Stimulated activated CD8-positive, alpha-beta memory T cell treated with anti-CD3 and anti-CD28 coated beads, Interleukin-7, amount 100 ng/mL, for 24 hours (primary cell): ENCODE data around the gene ARHGAP26.

Source experiments
- DNase-seq: peaks from one replicate; pipeline ENCODE4 v3.0.0-alpha.2; 2020; ENCODE audit warnings: low read depth

The ARHGAP26 gene

GRCh38 chr5:143208781-143209510 is 438.8 kb downstream of the ARHGAP26 start:
- DNase-seq = no peak

- DNase-seq = no peak
Measured at GRCh38 chr5:143209881-143210395, 439.8 kb downstream of the ARHGAP26 start.

GRCh38 chr5:143210576-143210975 is 440.4 kb downstream of the ARHGAP26 start:
- no peak for DNase-seq

GRCh38 chr5:143212261-143212660 is 442.1 kb downstream of the ARHGAP26 start:
- no peak for DNase-seq

- no peak for DNase-seq
Measured at GRCh38 chr5:143213231-143213850, 443.2 kb downstream of the ARHGAP26 start.

- no peak for DNase-seq
Measured at GRCh38 chr5:143213851-143214363, 443.7 kb downstream of the ARHGAP26 start.

GRCh38 chr5:143214458-143214857 is 444.3 kb downstream of the ARHGAP26 start:
- no peak for DNase-seq

GRCh38 chr5:143214890-143215289 is 444.7 kb downstream of the ARHGAP26 start:
- DNase-seq = no peak

GRCh38 chr5:143215690-143216089 is 445.5 kb downstream of the ARHGAP26 start:
- DNase-seq = no peak

- DNase-seq = no peak
Measured at GRCh38 chr5:143216211-143216610, 446.0 kb downstream of the ARHGAP26 start.

GRCh38 chr5:143217065-143217803 is 447.1 kb downstream of the ARHGAP26 start:
- no peak for DNase-seq

- no peak for DNase-seq
Measured at GRCh38 chr5:143217804-143218160, 447.6 kb downstream of the ARHGAP26 start.

GRCh38 chr5:143218517-143219170 is 448.5 kb downstream of the ARHGAP26 start:
- no peak for DNase-seq

- DNase-seq = no peak
Measured at GRCh38 chr5:143219696-143220095, 449.5 kb downstream of the ARHGAP26 start.

- no peak for DNase-seq
Measured at GRCh38 chr5:143220748-143221251, 450.6 kb downstream of the ARHGAP26 start.

GRCh38 chr5:143222287-143223231 is 452.4 kb downstream of the ARHGAP26 start:
- no peak for DNase-seq

- DNase-seq = no peak
Measured at GRCh38 chr5:143224672-143225071, 454.5 kb downstream of the ARHGAP26 start.

GRCh38 chr5:143225511-143225910 is 455.3 kb downstream of the ARHGAP26 start:
- no peak for DNase-seq

GRCh38 chr5:143226361-143226760 is 456.2 kb downstream of the ARHGAP26 start:
- DNase-seq = no peak

- DNase-seq = no peak
Measured at GRCh38 chr5:143226872-143227271, 456.7 kb downstream of the ARHGAP26 start.

GRCh38 chr5:143227301-143227700 is 457.1 kb downstream of the ARHGAP26 start:
- DNase-seq = no peak
